ENCODE measurements around the gene MFSD6L.
A peak's percentile ranks its signal among the peaks of the same experiment; 100 is the strongest.
"Not testable (repeated sequence)": the region's sequence is repeated elsewhere in the genome, so short reads cannot be mapped to it uniquely, and the experiment has no call there.

MFSD6L gene

DNA sequence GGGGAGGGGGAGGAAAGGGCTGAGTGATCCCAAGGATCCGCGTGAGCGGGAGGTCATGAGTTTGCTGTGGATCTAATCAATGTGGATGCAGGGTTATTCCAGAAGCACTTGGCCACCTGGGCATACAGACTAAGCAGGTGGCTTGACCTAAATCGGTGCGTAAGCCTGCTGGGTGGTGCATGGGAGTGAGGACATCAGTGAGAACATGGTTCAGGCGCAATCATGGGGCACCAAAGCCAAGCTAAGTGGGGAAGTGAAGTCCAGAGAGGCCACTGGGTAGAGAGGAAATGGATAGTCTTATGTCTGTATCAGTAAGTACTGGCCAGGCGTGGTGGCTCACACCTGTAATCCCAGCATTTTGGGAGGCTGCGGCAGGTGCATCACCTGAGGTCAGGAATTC, 18.9 kb upstream of the MFSD6L start:
- H3K4me3 ChIP-seq (ENCODE audit: low read depth, low read length): no peak overlapping the region
- TF ChIP-seq, protein P1, sequence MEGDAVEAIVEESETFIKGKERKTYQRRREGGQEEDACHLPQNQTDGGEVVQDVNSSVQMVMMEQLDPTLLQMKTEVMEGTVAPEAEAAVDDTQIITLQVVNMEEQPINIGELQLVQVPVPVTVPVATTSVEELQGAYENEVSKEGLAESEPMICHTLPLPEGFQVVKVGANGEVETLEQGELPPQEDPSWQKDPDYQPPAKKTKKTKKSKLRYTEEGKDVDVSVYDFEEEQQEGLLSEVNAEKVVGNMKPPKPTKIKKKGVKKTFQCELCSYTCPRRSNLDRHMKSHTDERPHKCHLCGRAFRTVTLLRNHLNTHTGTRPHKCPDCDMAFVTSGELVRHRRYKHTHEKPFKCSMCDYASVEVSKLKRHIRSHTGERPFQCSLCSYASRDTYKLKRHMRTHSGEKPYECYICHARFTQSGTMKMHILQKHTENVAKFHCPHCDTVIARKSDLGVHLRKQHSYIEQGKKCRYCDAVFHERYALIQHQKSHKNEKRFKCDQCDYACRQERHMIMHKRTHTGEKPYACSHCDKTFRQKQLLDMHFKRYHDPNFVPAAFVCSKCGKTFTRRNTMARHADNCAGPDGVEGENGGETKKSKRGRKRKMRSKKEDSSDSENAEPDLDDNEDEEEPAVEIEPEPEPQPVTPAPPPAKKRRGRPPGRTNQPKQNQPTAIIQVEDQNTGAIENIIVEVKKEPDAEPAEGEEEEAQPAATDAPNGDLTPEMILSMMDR (IDR thresholded peaks at IDR 0.05; ENCODE audit: insufficient read depth, low read depth, low read length, missing control alignments): no peak
- no peak for DNase-seq (ENCODE audit: low read depth)

DNA sequence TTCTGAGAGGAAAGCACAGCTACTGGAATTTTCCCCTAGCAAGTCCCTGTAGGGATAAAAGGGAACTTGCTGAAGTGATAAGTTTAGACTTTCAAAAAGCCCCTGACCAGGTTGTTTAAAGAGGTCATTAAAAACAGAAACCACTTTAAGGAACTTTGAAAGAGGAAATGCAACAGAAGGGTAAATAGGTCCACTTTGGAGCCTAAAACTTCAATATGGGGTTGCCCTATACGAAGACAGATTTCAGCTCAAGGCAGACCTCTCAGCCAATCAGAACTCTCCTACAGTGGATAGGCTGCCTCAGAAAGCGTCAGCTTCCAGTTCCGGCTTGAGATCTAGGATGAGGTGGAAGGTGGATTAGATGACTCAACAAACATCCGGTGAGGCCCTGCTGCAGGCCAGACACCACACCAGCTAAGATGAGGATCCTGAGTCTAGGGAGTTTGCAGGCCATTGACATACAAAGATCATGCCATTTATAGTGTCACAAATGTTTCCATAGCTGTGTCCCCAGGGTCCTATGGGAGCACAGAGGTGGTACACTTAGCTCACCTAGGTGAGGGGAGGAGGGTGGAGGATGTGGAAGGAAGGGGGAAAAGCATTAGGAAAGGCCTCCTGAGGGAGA, 7.9 kb upstream of the MFSD6L start:
- DNase-seq (ENCODE audit: low read depth): peak; percentile 96
- TF ChIP-seq, protein P1 (IDR thresholded peaks at IDR 0.05; ENCODE audit: insufficient read depth, low read depth, low read length, missing control alignments): no peak
- H3K4me3 ChIP-seq (ENCODE audit: low read depth, low read length): peak overlapping the region; percentile 0; the same call in 1 of the 2 replicates

DNA sequence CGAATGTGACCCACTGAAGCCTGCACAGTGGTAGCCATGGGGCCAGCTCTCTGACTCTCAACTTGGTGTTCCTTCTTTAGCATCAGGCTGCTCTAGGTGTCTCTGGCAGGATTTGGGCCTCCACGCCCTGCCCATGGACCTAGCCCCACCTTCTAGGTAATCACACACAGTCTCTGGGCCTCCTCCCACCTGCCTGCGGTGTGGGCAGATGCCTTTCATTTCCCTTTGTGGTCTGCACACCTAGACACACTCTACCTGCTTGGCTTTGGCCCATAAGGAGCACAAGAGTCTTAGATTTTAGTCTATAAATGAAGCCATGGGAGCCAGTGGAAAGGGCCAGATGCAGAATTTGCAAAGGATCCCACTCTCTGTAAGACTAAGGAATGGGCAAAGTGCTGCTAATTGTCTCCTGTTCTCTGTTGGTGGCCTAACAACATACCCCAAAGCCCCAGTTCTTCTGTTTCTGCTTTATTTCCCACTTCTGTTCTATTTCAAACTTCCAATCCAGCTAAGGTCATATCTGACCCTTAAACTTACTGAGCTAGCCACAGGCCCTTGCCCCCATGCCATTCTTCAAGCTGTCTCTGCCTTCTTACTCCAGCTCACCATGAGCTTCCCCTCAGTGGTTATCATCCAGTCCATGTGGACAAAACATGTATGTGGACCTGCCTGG, 7.2 kb upstream of the MFSD6L start:
- H3K4me3 ChIP-seq (ENCODE audit: low read depth, low read length): no peak overlapping the region
- TF ChIP-seq, protein P1 (IDR thresholded peaks at IDR 0.05; ENCODE audit: insufficient read depth, low read depth, low read length, missing control alignments): no peak
- DNase-seq (ENCODE audit: low read depth): peak; percentile 53

DNA sequence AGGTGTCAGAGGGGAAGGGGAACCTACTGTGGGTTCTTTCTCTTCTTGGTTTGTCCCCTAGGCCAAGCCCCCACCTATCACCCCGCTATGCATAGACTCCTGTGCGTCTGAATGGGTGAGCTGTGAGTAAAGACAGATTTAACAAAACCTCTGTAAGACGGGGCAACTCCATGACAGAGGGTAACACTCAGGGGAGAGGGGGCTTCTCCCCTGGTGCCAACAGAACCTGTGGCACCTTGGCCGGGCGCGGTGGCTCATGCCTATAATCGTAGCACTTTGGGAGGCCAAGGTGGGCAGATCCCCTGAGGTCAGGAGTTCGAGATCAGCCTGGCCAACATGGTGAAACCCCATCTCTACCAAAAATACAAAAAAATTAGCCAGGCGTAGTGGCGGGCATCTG, 6.2 kb upstream of the MFSD6L start:
- H3K4me3 ChIP-seq (ENCODE audit: low read depth, low read length): not testable (repeated sequence)
- DNase-seq (ENCODE audit: low read depth): peak; percentile 0

DNA sequence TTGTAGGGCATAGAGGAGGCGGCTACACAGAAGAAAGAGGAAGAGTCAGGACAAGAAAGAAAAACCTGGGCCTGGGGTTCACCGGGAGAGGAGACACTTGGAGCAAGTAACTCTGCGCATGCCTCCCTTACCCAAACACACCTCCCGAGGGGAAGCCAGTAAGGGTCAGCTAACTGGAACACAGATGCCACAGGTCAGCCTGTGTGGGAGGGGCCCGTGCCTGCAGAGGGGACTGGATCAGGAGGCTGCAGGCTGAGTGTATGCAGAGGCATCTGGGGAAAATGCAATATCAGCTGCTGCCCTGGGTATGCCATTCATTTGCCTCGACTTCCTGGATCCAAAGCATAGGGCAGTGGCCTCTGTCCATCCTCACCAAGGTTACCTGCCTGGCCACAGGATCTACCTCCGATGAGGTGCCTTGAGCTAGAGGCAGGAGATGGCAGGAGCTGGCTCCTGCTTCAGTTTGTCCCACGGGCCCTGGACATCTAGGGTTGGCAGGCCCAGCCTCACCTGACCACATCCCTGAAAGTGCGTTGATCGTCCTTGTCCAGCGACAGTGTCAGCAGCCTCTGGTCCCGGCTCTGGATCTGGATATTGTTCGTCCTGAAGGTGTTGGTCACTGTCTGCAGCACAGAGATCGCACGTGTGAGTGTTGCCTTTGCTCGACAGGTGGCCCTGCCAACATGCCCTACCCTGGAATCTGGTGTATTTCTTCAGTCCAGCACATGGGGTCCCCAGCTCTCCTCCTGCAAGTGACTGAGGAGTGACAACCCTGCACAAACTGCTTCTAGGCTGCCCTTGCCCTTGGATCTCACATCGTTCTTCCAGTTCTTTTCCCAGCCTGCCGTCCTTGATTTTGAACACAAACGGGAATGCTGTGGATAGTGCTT, 4.6 kb upstream of the MFSD6L start:
- peak; percentile 14 for DNase-seq (ENCODE audit: low read depth)
- TF ChIP-seq, protein P1 (IDR thresholded peaks at IDR 0.05; ENCODE audit: insufficient read depth, low read depth, low read length, missing control alignments): no peak
- H3K4me3 ChIP-seq (ENCODE audit: low read depth, low read length): no peak overlapping the region

DNA sequence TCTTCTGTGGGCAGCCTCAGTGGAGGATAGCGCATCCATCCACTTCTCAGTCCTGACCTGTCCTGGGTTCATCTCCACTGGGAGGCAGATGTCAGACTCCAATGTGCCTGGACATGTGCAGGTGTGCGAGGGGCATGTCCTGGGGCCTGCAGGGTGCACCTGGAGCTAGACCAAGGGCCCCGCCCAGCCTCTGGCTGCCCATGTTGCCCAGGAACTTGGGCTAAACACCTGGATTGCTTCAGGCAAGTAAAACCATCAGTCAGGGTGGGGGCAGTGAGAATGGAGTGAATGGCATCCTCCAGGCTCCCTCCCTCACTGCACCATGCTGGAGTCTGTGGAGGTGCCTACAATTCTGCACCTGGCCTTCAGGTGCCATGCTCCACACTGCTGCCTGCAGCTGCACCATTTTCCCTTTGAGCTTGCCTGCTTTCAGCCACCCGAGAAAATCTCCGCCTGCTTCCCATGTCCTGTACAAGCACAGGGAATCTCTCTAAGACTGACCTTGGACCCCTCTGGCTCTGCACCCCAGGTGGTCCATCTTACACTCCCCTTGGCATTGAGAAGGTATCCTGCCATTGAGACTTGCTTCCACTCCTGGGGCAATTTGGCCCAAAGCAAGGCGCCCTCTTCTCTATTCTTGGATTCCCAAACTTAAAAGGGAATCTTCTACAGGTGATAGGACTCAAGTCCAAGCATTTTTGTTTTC, 2.1 kb upstream of the MFSD6L start:
- no peak for DNase-seq (ENCODE audit: low read depth)
- TF ChIP-seq, protein P1 (IDR thresholded peaks at IDR 0.05; ENCODE audit: insufficient read depth, low read depth, low read length, missing control alignments): no peak
- H3K4me3 ChIP-seq (ENCODE audit: low read depth, low read length): no peak overlapping the region

DNA sequence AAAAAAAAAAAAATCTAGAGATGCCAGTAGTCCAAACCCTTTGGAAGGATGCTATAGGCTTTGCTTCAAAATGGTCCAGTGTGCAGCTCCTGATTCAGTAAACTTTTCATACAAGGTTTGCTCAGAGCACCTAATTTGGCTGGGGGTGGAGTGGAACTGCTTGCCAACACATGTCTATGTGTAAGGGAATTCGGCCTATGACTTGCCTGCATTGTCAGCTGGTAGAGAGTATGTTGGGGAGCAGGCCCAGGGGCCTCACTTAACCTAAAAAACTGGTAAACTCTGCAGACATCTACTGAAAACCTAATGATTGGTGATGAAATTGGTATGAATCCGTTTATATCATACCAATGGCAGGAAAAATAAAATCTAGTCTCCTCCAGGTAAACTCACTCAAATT, 1.5 kb upstream of the MFSD6L start:
- peak; percentile 1 for DNase-seq (ENCODE audit: low read depth)
- no peak overlapping the region for H3K4me3 ChIP-seq (ENCODE audit: low read depth, low read length)
- TF ChIP-seq, protein P1 (IDR thresholded peaks at IDR 0.05; ENCODE audit: insufficient read depth, low read depth, low read length, missing control alignments): no peak

All from GM12865 (cell line).